ENCODE results near the gene ARHGAP18. TPM values are rescaled to one million over a fixed set of nuclear protein-coding genes. Genes with fewer than 3 reads are reported as not detected.
"Not testable (repeated sequence)": the region's sequence is repeated elsewhere in the genome, so short reads cannot be mapped to it uniquely, and the experiment has no call there.

Gene ARHGAP18
- total RNA-seq, 1 experiment from 2014 or later: 47.5 TPM

GRCh38 chr6:129583866-129584265, 126.1 kb downstream of the ARHGAP18 start:
- no peak for DNase-seq (ENCODE audit: low read depth)

- DNase-seq (ENCODE audit: low read depth): no peak
Measured at GRCh38 chr6:129578315-129578714, 131.7 kb downstream of the ARHGAP18 start.

DNA sequence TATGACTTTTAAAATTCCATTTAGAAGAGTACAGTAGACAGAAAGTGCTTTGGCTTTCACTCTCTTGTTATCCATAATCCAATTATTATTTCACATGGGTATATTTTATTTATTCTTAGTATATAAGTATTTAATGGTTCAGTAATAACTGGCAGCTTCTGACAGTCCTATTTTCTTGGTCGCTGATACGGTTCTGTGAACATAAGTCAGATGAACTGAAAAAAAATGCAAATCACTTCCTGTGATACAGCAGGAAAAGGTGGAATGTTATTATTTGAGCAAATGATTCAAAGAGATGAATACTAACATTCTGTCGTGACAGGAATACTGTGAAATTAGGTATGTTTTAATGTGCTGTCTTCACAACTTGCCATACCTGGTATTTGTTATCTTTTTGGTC, 132.3 kb downstream of the ARHGAP18 start:
- no peak for DNase-seq (ENCODE audit: low read depth)

GRCh38 chr6:129576456-129576855, 133.5 kb downstream of the ARHGAP18 start:
- DNase-seq (ENCODE audit: low read depth): no peak

DNA sequence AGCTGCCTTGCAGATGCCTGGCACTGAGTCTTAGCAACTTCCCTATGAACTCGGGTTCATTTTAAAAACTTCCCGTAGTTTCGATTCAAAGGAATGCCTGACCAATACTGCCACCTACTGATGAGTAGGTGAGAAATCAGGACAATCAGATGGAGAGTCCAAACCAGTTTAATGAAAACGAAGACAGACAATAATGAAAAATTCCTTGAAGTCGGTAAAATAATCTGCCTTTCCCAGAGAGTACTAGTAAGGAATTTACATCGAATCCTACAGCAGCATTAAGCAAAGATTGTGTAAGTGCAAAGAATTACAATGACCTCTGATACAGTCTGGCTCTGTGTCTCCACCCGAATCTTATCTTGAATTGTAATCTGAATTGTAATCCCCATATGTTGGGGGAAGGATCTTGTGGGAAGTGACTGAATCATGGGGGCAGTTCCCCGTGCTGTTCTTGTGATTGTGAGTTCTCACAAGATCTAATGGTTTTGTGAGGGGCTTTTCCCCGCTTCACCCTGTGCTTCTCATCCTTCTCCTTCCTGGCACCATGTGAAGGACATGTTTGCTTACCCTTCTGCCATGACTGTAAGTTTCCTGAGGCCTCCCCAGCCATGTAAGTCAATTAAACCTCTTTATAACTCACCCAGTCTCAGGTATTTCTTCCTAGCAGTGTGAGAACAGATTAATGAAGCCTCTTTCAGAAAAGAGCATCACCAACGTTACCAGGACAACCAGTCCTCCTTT, 134.4 kb downstream of the ARHGAP18 start:
- peak; percentile 69 for DNase-seq (ENCODE audit: low read depth)

DNA sequence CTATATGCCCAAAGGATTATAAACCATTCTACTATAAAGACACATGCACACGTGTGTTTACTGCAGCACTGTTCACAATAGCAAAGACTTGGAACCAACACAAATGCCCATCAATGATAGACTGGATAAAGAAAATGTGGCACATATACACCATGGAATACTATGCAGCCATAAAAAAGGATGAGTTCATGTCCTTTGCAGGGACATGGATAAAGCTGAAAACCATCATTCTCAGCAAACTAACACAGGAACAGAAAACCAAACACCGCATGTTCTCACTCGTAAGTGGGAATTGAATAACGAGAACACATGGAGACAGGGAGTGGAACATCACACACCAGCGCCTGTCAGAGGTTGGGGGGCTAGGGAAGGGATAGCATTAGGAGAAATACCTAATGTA, 135.4 kb downstream of the ARHGAP18 start:
- not testable (repeated sequence) for DNase-seq (ENCODE audit: low read depth)

- DNase-seq (ENCODE audit: low read depth): not testable (repeated sequence)
Measured at GRCh38 chr6:129570929-129571328, 139.0 kb downstream of the ARHGAP18 start.

DNA sequence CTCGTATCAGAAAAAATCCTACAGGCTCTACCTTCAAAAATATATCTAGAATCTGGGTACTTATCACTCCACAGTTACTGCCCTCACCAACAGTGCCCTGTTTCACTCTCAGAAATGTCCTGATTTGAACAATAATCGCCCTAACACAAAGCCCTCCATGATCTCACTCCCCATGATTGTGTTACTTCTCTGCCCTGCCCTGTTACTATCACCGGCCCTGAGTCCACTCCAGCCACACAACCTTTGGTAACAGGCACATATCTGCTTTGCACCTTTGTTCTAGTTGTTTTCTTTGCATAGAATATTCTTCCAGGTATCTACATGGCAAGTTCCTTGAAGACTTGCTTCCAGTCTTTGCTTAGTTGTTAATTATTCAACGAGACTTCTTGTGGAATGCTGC, 142.0 kb downstream of the ARHGAP18 start:
- no peak for DNase-seq (ENCODE audit: low read depth)

DNA sequence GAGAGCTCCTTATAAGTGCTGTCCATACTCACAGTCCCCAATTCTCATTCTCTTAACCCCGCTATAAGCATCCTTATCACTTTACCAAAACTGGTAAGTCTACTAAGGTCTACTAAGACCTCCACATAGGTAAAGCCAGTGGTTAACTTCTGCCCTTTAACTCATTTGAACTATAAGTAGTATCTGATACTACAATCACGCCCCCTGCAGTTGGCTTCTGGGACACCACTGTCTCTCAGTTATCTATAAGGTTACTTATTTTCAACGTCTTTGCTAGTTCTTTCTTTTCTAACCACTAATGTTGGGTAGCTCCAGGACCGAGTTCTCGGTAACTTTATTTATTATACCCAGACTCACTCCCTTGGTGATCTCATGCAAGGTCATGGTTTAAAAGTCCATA, 142.6 kb downstream of the ARHGAP18 start:
- DNase-seq (ENCODE audit: low read depth): peak; percentile 33

DNA sequence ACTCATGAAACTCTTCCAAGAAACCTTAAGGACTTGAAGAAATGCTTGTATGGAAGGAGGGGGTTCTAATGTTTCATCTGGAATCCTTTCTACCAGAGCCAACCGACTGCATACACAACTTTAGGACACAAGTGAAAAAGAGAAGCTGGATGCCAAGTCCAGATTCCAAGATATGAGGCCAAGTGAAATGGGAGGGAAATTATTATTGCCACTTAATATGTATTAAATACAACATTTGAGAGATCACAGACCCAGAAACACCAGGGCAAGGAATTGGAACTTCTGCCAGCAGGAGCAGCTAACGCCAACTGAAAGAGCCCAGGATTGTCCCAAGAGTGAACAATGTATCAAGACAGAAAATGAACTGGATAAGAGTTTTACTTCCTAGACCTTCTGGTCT, 144.2 kb downstream of the ARHGAP18 start:
- DNase-seq (ENCODE audit: low read depth): no peak

- no peak for DNase-seq (ENCODE audit: low read depth)
Measured at GRCh38 chr6:129565366-129565765, 144.6 kb downstream of the ARHGAP18 start.

DNA sequence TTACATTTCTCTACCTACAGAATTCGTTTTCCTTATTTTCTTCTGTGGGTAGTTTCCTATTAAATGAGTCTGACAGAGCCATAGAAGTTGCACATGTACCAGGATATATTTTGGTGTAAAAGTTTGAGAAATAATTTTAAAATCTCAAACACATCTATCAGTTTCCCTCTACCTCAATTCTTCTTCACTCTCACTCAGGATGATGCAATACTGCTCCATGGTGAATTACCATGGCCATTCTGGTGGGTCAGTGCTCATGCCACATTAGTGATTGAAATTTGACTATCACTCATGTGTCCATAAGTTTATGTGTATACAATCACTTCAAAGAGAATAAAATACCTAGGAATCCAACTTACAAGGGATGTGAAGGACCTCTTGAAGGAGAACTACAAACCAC, 151.7 kb downstream of the ARHGAP18 start:
- no peak for DNase-seq (ENCODE audit: low read depth)

GRCh38 chr6:129555206-129555832, 154.7 kb downstream of the ARHGAP18 start:
- DNase-seq (ENCODE audit: low read depth): no peak

DNA sequence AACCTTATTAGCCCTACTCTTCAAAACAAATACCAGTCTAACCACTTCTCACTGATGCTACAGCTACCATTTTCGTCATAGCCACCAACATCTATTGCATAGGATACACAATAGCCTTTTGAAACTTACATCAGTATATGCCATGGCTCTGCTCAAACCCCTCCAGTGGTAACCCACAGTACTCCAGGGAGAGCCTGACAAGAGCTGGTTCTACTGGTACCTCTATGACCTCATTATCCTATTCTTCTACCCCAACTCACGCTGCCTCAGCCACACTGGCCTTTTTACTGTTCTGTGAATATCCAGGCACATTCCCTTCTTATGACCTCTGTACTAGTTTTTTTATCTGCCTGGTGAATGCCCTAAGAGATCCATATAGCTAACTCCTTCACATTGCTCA, 157.6 kb downstream of the ARHGAP18 start:
- no peak for DNase-seq (ENCODE audit: low read depth)

DNA sequence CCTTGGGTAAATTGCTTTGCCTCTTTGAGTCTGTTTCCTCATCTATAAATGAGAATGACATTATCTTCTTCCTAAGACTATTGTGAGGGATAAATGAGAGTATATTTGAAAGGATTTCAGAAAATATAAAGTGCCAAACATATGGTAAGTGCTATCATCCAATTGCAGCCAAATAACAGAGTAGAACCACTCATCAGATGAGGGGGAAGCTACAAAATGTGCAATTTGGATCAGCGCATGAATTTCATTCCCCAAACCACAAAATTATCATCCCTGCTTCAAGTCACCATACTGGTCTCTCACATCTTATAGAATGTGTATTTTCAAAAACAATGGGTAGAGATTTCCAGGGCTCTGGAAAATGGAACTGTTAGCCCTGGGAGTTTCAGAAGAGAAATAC, 158.5 kb downstream of the ARHGAP18 start:
- no peak for DNase-seq (ENCODE audit: low read depth)

DNA sequence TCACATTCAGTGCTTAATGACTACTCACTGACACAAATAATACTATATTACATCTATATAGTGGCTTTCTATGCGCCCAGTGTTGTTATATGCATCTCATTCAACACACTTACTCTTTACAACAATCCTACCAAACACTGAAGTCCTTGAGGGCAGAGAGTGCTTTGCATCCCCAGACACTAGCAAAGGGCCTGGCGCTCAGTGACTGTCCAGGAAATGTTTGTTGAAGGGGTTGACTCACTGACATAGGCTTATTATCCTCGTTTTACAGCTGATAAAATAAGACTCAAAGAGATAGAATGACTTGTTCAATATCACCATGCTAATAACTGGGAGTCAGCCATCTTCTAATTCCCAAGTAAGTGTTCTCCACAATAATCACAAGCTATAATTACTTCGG, 163.3 kb downstream of the ARHGAP18 start:
- DNase-seq (ENCODE audit: low read depth): no peak

GRCh38 chr6:129544892-129545612, 164.9 kb downstream of the ARHGAP18 start:
- no peak for DNase-seq (ENCODE audit: low read depth)

DNA sequence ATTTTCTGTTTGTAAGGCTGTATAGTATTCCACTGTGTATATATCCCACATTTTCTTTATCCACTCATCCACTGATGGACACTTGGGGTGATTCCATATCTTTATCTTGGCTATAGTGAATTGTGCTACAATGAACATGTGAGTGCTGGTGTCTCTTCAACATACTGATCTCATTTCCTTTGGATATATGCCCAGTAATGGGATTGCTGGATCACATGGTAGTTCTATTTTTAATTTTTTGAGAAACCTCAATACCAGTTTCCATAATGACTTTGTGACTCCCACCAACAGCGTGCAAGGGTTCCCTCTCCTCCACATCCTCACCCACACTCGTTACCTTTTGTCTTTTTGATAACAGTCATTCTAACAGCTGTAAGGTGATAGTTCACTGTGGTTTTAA, 166.0 kb downstream of the ARHGAP18 start:
- peak; percentile 24 for DNase-seq (ENCODE audit: low read depth)

DNA sequence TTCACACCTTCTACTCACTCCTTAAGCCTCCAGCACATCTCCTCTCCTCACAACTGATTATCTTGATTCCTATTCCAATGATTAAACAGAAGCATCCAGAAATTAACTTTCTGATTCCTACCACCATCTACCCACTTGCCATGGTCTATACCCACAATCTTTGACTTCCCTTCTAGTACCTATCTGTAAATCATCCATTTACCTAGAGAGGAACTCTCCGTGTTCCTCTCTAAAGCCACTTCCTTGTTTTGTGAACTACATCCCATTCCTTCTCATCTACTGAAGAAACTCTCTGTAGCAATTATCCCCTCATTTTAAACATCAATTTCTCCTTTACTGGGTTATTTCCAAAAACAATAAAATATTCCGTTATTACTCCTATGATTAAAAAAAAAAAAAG, 167.3 kb downstream of the ARHGAP18 start:
- DNase-seq (ENCODE audit: low read depth): no peak

GRCh38 chr6:129539032-129539431, 170.9 kb downstream of the ARHGAP18 start:
- DNase-seq (ENCODE audit: low read depth): no peak

- DNase-seq (ENCODE audit: low read depth): no peak
Measured at GRCh38 chr6:129536271-129536670, 173.7 kb downstream of the ARHGAP18 start.

DNA sequence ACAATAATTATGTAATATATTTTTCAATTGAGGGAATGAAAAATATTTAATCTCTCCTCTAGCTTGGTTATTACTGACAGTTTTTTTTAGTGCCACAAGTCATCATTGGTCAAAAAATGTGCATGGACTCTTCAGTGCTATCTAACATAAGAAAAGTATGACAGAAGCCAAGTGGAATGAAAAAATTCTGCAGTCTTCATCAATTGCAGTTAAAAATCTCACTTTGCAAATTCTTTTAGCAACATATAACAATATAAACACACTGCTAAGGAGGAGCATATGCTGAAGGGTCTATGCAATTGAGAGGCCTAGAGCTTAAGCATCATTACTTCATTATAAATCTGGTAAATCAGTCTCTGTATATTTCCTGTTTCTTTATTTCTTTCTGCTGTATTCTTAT, 175.1 kb downstream of the ARHGAP18 start:
- DNase-seq (ENCODE audit: low read depth): no peak

Data from RPMI7951 (cell line).